ENCODE results near the gene SSH2. TPM values are rescaled to one million over a fixed set of nuclear protein-coding genes. Genes with fewer than 3 reads are reported as not detected.

The SSH2 gene
- total and polyA plus RNA-seq, 2 of the 13 experiments (the other 11 are each of a cell fraction or from before 2014, with no cell fraction given), result 6.0 to 6.4 TPM

GRCh38 chr17:29740017-29740416 is 190.0 kb downstream of the SSH2 start (continued):
- TF ChIP-seq AHDC1 (CRISPR knock-in tag; IDR thresholded peaks at IDR 0.05; ENCODE audit: borderline replicate concordance), result peak; percentile 60; the same call in 1 of the 2 replicates
- peak; percentile 61; the same call in 1 of the 2 replicates for TF ChIP-seq ZBTB34 (CRISPR knock-in tag; IDR thresholded peaks at IDR 0.05)
- TF ChIP-seq ZNF746 (CRISPR knock-in tag; IDR thresholded peaks at IDR 0.05), result 0 out of 2 replicates have a peak, but pooled peaks have one; percentile 32
- TF ChIP-seq RERE (CRISPR knock-in tag; IDR thresholded peaks at IDR 0.05; ENCODE audit: low read depth), result peak; percentile 49; the same call in 1 of the 2 replicates
- no peak for TF ChIP-seq HOXA5 (CRISPR knock-in tag; IDR thresholded peaks at IDR 0.05)
- no peak for TF ChIP-seq ZFP90 (CRISPR knock-in tag; IDR thresholded peaks at IDR 0.05; ENCODE audit: borderline replicate concordance)
- peak; percentile 80; the same call in 1 of the 2 replicates for TF ChIP-seq ZNF792 (CRISPR knock-in tag; IDR thresholded peaks at IDR 0.05)
- TF ChIP-seq TFE3 (CRISPR knock-in tag; IDR thresholded peaks at IDR 0.05), result 0 out of 2 replicates have a peak, but pooled peaks have one; percentile 16
- TF ChIP-seq ATF2 (CRISPR knock-in tag; IDR thresholded peaks at IDR 0.05), result peak; percentile 67; the same call in 1 of the 2 replicates
- TF ChIP-seq BORCS8-MEF2B (CRISPR knock-in tag; IDR thresholded peaks at IDR 0.05), result peak; percentile 50; the same call in 1 of the 2 replicates
- no peak for TF ChIP-seq KLF9 (CRISPR knock-in tag; IDR thresholded peaks at IDR 0.05; ENCODE audit: low read depth)
- no peak for TF ChIP-seq ZNF343 (CRISPR knock-in tag; IDR thresholded peaks at IDR 0.05)

All from HepG2 (cell line).